HG03378 (cell line): ENCODE measurements around the gene CPLANE2.

Source experiments
- ATAC-seq: cut with Tn5 transposase; IDR thresholded peaks from one replicate; pipeline ENCODE4 v1.9.1; 2021; ENCODE audit warnings: mild to moderate bottlenecking, moderate library complexity; ENCODE audit not compliant: unreplicated experiment

The CPLANE2 gene

GRCh38 chr1:16191916-16192546 lies 45.0 kb downstream of the CPLANE2 start:
- no peak for ATAC-seq

DNA sequence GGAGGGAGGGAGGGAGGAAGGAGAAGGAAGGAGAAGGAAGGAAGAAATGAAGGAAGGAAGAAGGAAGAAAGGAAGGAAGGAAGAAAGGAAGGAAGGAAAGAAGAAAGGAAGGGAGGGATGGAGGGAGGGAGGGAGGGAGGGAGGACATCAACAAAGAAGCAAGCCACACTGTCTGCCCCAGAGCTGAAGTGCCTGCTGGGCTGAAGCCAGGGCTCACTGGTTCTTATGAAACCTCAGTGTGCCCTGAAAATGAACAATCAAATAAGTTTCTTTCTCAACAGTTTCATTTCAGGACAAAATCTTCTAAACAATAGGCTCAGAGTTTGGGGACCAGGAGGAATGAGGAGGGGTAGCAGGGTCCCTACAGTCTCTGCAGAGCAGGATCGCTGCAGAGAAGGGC lies 45.7 kb downstream of the CPLANE2 start:
- ATAC-seq: no peak

GRCh38 chr1:16189921-16190621 lies 46.9 kb downstream of the CPLANE2 start:
- no peak for ATAC-seq

- no peak for ATAC-seq
These were observed 48.0 kb downstream of the CPLANE2 start for GRCh38 chr1:16189003-16189402.

GRCh38 chr1:16187748-16188401 lies 49.1 kb downstream of the CPLANE2 start:
- no peak for ATAC-seq

DNA sequence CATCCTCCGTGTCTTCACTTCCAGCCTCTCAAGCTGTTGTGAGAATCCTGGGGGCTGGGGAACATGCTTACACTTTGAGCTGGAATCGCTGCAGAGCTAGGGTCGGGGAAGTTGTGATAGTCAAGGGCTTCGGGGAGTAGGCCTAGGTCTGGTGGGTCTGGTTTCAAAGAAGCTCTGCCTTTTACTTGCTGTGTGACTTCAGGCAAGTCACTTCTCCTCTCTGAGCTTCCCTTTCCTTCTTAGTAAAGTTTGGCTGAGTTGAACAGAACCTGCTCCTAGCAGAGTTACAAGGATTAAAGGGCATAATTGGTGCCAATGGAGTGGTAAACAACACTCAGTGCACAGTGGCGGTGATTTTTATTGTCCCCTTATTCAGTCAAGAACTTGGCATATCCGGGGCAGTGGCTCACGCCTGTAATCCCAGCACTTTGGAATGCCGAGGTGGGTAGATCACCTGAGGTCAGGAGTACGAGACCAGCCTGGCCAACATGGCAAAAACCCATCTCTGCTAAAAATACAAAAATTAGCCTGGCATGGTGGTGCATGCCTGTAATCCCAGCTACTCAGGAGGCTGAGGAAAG lies 50.2 kb downstream of the CPLANE2 start:
- ATAC-seq: no peak

DNA sequence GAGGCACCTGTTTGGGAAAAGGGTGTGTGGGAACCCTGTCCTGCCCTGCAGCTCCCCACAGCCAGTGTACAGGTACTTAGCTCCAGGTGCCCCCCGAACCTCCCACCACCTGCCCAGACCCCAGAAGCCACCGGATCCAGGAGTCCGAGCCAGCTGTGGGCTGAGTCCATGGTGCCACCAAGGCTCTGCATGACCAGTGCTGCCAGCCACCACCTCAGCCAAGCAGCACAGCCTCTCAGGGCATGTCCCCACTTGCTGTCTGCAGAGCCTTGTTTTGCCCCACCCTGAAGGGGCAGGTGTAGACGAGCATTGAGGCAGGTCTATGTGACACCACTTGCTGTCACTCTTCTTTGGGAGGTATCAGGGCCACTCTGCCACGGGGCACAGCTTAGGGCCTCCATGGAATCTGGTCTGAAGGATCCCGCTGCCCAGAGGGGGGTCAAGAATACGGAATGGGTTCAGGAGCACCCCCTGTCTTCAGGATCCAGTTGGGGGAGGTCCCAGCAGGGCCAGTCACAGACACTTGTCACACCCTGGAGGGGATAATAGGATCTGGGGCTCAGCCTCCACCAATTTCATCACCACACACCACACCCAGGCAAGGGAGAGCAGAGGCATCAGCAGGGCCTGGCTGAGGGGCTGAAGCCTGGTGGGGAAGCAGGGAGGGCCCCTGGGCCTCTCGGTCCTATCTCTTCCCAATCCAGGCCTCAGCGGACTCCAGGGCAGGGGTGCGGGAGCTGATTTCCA lies 52.3 kb downstream of the CPLANE2 start:
- no peak for ATAC-seq

GRCh38 chr1:16183765-16184556 lies 53.0 kb downstream of the CPLANE2 start:
- no peak for ATAC-seq

GRCh38 chr1:16183179-16183578 lies 53.8 kb downstream of the CPLANE2 start:
- no peak for ATAC-seq

DNA sequence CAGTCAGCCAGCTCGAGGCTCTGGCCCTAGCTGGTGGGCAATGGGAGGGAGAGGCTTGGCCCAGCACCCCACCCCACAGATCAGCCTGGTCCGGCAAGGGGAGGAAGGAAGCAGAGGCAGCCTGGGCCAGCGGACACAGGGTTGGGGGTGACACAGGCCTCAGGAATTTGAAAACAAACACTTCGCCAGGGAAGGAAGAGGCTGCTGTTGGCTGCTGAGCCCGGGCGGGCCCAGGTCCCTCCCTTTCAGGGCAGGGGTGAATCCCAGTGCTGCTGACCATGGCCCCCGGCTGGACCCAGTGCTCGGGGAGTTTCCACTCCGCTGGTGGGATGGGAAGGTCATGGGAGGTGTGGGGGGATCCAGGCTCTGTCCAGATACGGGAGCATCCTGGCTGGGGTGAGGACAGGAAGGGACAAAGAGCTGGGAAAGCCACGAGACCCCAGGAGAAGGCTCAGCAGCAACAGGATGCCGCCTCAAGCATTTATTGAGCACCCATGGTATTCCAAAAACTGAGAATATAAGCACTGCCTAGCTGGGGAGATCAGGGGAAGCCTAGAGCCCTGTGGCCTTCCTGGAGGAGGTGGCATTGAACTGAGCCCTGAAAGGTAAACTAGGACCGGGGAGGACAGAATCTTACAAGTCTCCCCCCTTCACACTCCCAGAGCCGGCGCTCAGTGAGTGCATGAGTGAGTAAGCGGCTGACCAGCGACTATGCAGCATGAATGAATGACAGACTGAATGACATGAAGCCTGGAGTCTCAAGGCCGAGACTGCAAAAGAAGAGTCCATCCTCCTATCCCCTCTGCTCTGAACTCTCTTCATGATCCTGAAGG lies 54.9 kb downstream of the CPLANE2 start:
- ATAC-seq: no peak
